HEK293T (cell line): ENCODE measurements around the gene CD200R1.

Source experiments
- CTCF ChIA-PET: fragments of 350-600 bp; formaldehyde crosslinking; extraction: SDS; loops from one replicate; lab custom pipeline; 2021; ENCODE audit warnings: antibody characterized with exemption, inconsistent platforms; lab: Yijun Ruan, JAX
- POLR2A ChIA-PET: fragments of 350-600 bp; formaldehyde crosslinking; extraction: SDS; loops from one replicate; lab custom pipeline; 2020; ENCODE audit warnings: antibody characterized with exemption, inconsistent platforms; lab: Yijun Ruan, JAX
- DNase-seq: peaks from one replicate; pipeline ENCODE4 v3.0.0; 2012; ENCODE audit warnings: mixed read lengths; ENCODE audit errors: extremely low spot score
- ARNT ChIP-seq: fragments of 450-650 bp; IDR thresholded peaks from 2 replicates; pipeline ENCODE4 v1.6.1; 2017; ENCODE audit warnings: mild to moderate bottlenecking
- BHLHE40 ChIP-seq: fragments of 450-650 bp; IDR thresholded peaks from 2 replicates; pipeline ENCODE4 v1.6.1; 2016; ENCODE audit warnings: mild to moderate bottlenecking, moderate library complexity, borderline replicate concordance
- CTBP1 ChIP-seq: fragments of 450-650 bp; IDR thresholded peaks from 2 replicates; pipeline ENCODE4 v1.6.1; 2016; ENCODE audit warnings: borderline replicate concordance
- ELF4 ChIP-seq: fragments of 450-650 bp; IDR thresholded peaks from 2 replicates; pipeline ENCODE4 v1.6.1; 2017; ENCODE audit warnings: antibody characterized with exemption
- FOXA1 ChIP-seq: fragments of 450-650 bp; IDR thresholded peaks from 2 replicates; pipeline ENCODE4 v1.6.1; 2016; ENCODE audit warnings: mild to moderate bottlenecking
- FOXK2 ChIP-seq: fragments of 450-650 bp; IDR thresholded peaks from 2 replicates; pipeline ENCODE4 v1.6.1; 2016; ENCODE audit warnings: mild to moderate bottlenecking
- FOXM1 ChIP-seq: fragments of 450-650 bp; IDR thresholded peaks from 2 replicates; pipeline ENCODE4 v1.6.1; 2017; ENCODE audit warnings: mild to moderate bottlenecking, borderline replicate concordance
- HDGF ChIP-seq: fragments of 450-650 bp; IDR thresholded peaks from 2 replicates; pipeline ENCODE4 v1.6.1; 2017; ENCODE audit warnings: antibody characterized with exemption, borderline replicate concordance
- L3MBTL2 ChIP-seq: fragments of 450-650 bp; conservative IDR thresholded peaks from 2 replicates; pipeline ENCODE4 v1.6.1; 2016; ENCODE audit warnings: mild to moderate bottlenecking
- LEF1 ChIP-seq: fragments of 450-650 bp; IDR thresholded peaks from 2 replicates; pipeline ENCODE4 v1.6.1; 2017; ENCODE audit warnings: mild to moderate bottlenecking, borderline replicate concordance
- NFRKB ChIP-seq: fragments of 450-650 bp; IDR thresholded peaks from 2 replicates; pipeline ENCODE4 v1.6.1; 2016; ENCODE audit warnings: mild to moderate bottlenecking, moderate library complexity
- SP1 ChIP-seq: fragments of 450-650 bp; IDR thresholded peaks from 2 replicates; pipeline ENCODE4 v1.6.1; 2017
- SUZ12 ChIP-seq: fragments of 450-650 bp; IDR thresholded peaks from 2 replicates; pipeline ENCODE4 v1.6.1; 2016; ENCODE audit warnings: mild to moderate bottlenecking
- TARDBP ChIP-seq: fragments of 450-650 bp; IDR thresholded peaks from 2 replicates; pipeline ENCODE4 v1.6.1; 2016
- ZNF384 ChIP-seq: fragments of 450-650 bp; IDR thresholded peaks from 2 replicates; pipeline ENCODE4 v1.6.1; 2016
- TF ChIP-seq, protein P1 (sequence below): fragments of 450-650 bp; IDR thresholded peaks from 2 replicates; pipeline ENCODE4 v1.6.1; 2016

The CD200R1 gene

GRCh38 chr3:112900113-112900512 is 74.8 kb downstream of the CD200R1 start:
- ChIA-PET CTCF (interaction anchor here (0.7 kb wide), 1 partner anchor 356 kb away, joined by 3 read pairs; no protein-coding TSS in a partner anchor), POLR2A (no interaction called here)
- TF ChIP-seq TARDBP (no peak), SUZ12 (no peak), L3MBTL2 (no peak), BHLHE40 (no peak), SP1 (no peak), FOXA1 (no peak)
- no peak for DNase-seq

- TF ChIP-seq NFRKB, result no peak
- no peak for TF ChIP-seq FOXA1
- TF ChIP-seq BHLHE40, result no peak
- TF ChIP-seq FOXM1, result no peak
- TF ChIP-seq SP1, result no peak
- TF ChIP-seq TARDBP, result no peak
- no peak for TF ChIP-seq ZNF384
- TF ChIP-seq ARNT, result no peak
- no peak for TF ChIP-seq ELF4
- TF ChIP-seq CTBP1, result no peak
- no peak for TF ChIP-seq FOXK2
- TF ChIP-seq L3MBTL2, result no peak
- no peak for TF ChIP-seq HDGF
- TF ChIP-seq SUZ12, result no peak
- no peak for TF ChIP-seq LEF1
- TF ChIP-seq, protein P1, sequence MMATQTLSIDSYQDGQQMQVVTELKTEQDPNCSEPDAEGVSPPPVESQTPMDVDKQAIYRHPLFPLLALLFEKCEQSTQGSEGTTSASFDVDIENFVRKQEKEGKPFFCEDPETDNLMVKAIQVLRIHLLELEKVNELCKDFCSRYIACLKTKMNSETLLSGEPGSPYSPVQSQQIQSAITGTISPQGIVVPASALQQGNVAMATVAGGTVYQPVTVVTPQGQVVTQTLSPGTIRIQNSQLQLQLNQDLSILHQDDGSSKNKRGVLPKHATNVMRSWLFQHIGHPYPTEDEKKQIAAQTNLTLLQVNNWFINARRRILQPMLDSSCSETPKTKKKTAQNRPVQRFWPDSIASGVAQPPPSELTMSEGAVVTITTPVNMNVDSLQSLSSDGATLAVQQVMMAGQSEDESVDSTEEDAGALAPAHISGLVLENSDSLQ, result no peak
- CTCF ChIA-PET, result no interaction called here
- no peak for DNase-seq
- POLR2A ChIA-PET, result no interaction called here
Observed at GRCh38 chr3:112897791-112898190, 77.1 kb downstream of the CD200R1 start.

- CTCF ChIA-PET, result interaction anchor here (1.2 kb wide), 1 partner anchor 160 kb away, joined by 3 read pairs; no protein-coding TSS in a partner anchor
- TF ChIP-seq FOXA1, result no peak
- TF ChIP-seq FOXM1, result no peak
- TF ChIP-seq L3MBTL2, result no peak
- TF ChIP-seq ARNT, result no peak
- TF ChIP-seq FOXK2, result no peak
- TF ChIP-seq LEF1, result no peak
- TF ChIP-seq, protein P1, result no peak
- POLR2A ChIA-PET, result no interaction called here
- DNase-seq, result no peak
Observed at GRCh38 chr3:112894258-112894657, 80.6 kb downstream of the CD200R1 start.

DNA sequence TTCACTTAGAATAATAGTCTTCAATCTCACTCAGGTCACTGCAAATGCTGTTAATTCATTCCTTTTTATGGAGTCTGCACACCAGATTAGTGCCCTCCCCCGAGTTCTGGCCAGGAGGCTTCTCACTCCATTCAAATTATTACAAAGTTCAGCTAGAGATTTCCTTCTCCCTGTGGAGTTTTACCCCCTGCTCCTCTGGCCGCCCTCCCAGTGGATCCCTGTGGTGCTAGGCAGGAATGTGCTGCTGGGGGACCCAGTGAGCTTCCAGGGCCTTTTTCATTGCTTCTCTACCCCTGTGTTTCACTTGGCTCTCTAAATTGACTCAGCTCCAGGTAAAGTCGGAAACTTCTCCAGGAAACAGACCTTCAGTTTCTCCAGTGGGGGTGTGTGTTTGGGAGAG is 85.5 kb downstream of the CD200R1 start:
- DNase-seq, result no peak
- CTCF ChIA-PET, result no interaction called here
- POLR2A ChIA-PET, result no interaction called here

DNA sequence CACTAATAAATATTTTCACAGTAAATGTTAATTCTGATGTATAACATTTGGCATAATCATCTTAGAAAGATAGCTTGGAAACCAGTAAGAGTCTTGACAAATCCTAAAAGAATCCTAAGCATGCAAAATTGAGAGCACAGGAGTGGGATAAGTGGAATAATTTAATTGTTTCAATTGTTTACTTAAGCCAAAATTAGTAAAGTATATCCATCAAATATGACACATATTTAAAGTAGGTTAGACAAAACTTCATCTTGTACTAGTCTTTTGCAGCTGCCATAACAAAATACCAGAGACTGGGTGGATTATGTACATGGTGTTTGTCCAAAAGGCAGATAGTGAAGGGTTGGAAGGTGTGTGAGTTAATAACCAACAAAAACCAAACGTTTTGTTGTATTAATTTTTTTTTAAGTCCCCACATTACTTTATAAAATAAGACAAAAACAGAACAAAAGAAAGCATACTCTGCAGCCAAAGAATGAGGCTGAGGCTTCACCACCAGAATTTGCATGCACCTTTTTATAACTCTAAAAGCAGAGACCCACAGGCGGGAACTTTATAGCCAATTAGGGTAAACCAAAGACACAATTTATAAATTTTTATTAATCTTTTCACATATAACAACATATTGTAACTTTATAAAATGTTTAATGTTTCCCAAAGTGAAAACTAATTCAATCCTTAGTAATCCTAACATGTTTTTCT is 86.4 kb downstream of the CD200R1 start:
- ChIA-PET POLR2A (no interaction called here), CTCF (no interaction called here)
- TF ChIP-seq CTBP1, result no peak
- no peak for DNase-seq

More for the DNA sequence above, 85.5 kb downstream of the CD200R1 start:
- TF ChIP-seq ZNF384 (no peak), TARDBP (no peak), LEF1 (no peak), SP1 (no peak), ELF4 (no peak), BHLHE40 (no peak), SUZ12 (no peak), CTBP1 (no peak), FOXK2 (no peak), HDGF (no peak), FOXM1 (no peak), ARNT (no peak)
- TF ChIP-seq, protein P1, result no peak

GRCh38 chr3:112884678-112885290 is 90.1 kb downstream of the CD200R1 start:
- ChIA-PET CTCF (no interaction called here), POLR2A (no interaction called here)
- no peak for DNase-seq
- TF ChIP-seq ELF4 (no peak), NFRKB (no peak), L3MBTL2 (no peak), TARDBP (no peak), SP1 (no peak), FOXK2 (no peak), ARNT (no peak), HDGF (no peak), SUZ12 (no peak)

GRCh38 chr3:112881891-112882290 is 93.0 kb downstream of the CD200R1 start:
- ChIA-PET CTCF (no interaction called here), POLR2A (no interaction called here)
- no peak for TF ChIP-seq CTBP1
- no peak for TF ChIP-seq SUZ12
- no peak for TF ChIP-seq FOXK2
- no peak for TF ChIP-seq NFRKB
- TF ChIP-seq ZNF384, result no peak
- TF ChIP-seq, protein P1, result no peak
- no peak for TF ChIP-seq ELF4
- TF ChIP-seq L3MBTL2, result no peak
- TF ChIP-seq BHLHE40, result no peak
- no peak for TF ChIP-seq TARDBP
- TF ChIP-seq FOXA1, result no peak
- TF ChIP-seq ARNT, result no peak
- TF ChIP-seq SP1, result no peak
- no peak for DNase-seq
